ENCODE results near the gene FOXP2. TPM values are rescaled to one million over a fixed set of nuclear protein-coding genes. Genes with fewer than 3 reads are reported as not detected.
"Not testable (repeated sequence)": the region's sequence is repeated elsewhere in the genome, so short reads cannot be mapped to it uniquely, and the experiment has no call there.

FOXP2 gene
- polyA plus RNA-seq, 6 donors from 2014 or later: not detected

DNA sequence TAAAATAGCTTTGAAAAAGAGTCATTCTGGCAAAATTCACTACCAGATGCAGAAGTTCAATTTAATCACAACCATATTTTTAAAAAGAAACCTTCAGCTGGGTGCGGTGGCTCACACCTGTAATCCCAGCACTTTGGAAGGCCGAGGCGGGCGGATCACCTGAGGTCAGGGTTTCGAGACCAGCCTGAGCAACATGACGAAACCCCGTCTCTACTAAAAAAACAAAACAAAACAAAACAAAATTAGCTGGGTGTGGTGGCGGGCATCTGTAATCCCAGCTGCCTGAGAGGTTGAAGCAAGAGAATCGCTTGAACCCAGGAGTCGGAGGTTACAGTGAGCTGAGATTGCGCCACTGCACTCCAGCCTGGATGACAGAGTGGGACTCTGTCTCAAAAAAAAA is 194.2 kb downstream of the FOXP2 start:
- H3K27ac Mint-ChIP-seq; ATAC-seq (ENCODE audit: low read depth in 2 of 2): not testable (repeated sequence)

DNA sequence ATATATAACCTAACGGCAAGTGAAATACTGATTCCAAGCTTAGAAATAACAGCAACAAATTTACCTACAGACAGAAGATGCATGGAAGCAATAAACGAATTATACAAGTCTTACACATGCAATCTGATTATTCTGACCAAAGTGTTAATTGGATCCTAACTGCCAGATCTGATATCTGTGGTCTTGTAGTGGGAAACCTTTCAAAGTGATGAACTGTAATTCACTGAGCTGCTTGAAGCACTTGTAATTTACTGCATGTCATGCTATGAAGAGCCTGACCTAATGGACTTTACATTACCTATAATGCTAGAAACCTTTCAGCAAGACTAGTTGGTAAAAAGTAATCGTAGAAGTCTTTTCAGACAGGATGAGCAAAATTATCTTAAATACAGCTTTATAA is 205.6 kb downstream of the FOXP2 start:
- DNase-seq (no peak), ATAC-seq (ENCODE audit: low read depth in 2 of 2) (no peak)
- Mint-ChIP-seq H3K4me1 (no peaks in the 10 kb centered on the region), H3K9me3 (peaks cover 0 to 1% (median 0%) of the 10 kb centered on the region in 7 donors), H3K36me3 (no peaks in the 10 kb centered on the region), H3K27me3 (no peaks in the 10 kb centered on the region), H3K27ac (no peak overlapping the region), H3K4me3 (no peak overlapping the region)

More for the DNA sequence above, 194.2 kb downstream of the FOXP2 start:
- H3K36me3 Mint-ChIP-seq, H3K4me3 Mint-ChIP-seq, H3K27me3 Mint-ChIP-seq, H3K4me1 Mint-ChIP-seq, H3K9me3 Mint-ChIP-seq, DNase-seq: not testable (repeated sequence)

- H3K4me1 Mint-ChIP-seq: no peaks in the 10 kb centered on the region
- ATAC-seq (ENCODE audit: low read depth in 2 of 2): no peak
- no peaks in the 10 kb centered on the region for H3K9me3 Mint-ChIP-seq
- no peaks in the 10 kb centered on the region for H3K27me3 Mint-ChIP-seq
- DNase-seq: no peak
- H3K4me3 Mint-ChIP-seq: no peak overlapping the region
- H3K36me3 Mint-ChIP-seq: no peaks in the 10 kb centered on the region
- H3K27ac Mint-ChIP-seq: no peak overlapping the region
These were observed 207.6 kb downstream of the FOXP2 start for GRCh38 chr7:114622221-114622620.

- no peaks in the 10 kb centered on the region for H3K36me3 Mint-ChIP-seq
- no peak for DNase-seq
- H3K27ac Mint-ChIP-seq: no peak overlapping the region
- H3K4me1 Mint-ChIP-seq: no peaks in the 10 kb centered on the region
- ATAC-seq (ENCODE audit: low read depth in 2 of 2): no peak
- no peaks in the 10 kb centered on the region for H3K9me3 Mint-ChIP-seq
- no peak overlapping the region for H3K4me3 Mint-ChIP-seq
- H3K27me3 Mint-ChIP-seq: no peaks in the 10 kb centered on the region
These were observed 208.5 kb downstream of the FOXP2 start for GRCh38 chr7:114623146-114623545.

DNA sequence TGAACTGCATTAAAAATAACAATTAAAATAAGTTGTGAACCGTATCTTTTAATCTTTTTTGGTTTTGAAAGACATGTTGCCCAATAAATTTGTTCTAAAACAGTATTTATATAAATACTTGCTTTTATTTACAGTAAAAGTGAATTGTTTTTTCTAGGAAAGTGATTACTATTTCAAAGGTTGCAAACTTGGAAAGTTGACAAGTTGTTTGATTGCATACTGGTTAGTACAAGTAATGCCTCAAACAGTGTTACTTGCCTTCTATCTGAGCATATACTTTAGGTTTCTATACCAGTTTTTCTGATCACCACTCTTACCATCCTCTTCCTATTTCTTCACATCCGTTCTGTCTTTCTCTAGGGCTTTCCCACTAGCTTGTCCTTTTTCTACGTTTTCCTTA is 212.6 kb downstream of the FOXP2 start:
- Mint-ChIP-seq H3K9me3 (no peaks in the 10 kb centered on the region), H3K27ac (peak overlapping the region in 1 of 6 donors; percentile 6), H3K4me3 (no peak overlapping the region), H3K36me3 (no peaks in the 10 kb centered on the region), H3K4me1 (no peaks in the 10 kb centered on the region), H3K27me3 (no peaks in the 10 kb centered on the region)
- DNase-seq (no peak), ATAC-seq (ENCODE audit: low read depth in 2 of 2) (no peak)

GRCh38 chr7:114628362-114628761 is 213.7 kb downstream of the FOXP2 start:
- Mint-ChIP-seq H3K27me3 (no peaks in the 10 kb centered on the region), H3K27ac (no peak overlapping the region)

DNA sequence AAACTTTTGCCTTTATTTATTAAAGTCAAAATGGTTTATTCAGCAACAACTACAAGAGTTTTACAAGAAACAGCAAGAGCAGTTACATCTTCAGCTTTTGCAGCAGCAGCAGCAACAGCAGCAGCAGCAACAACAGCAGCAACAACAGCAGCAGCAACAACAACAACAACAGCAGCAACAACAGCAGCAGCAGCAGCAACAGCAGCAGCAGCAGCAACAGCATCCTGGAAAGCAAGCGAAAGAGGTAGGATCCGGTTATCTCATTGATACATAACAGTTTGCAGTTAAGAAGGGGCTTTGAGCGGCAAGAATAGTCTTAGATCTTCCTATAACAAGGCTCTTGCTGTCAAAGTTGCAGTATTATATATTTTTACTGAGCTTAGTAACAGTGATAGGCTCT is 215.1 kb downstream of the FOXP2 start:
- Mint-ChIP-seq H3K9me3 (no peaks in the 10 kb centered on the region), H3K27ac (no peak overlapping the region), H3K36me3 (no peaks in the 10 kb centered on the region), H3K4me1 (no peaks in the 10 kb centered on the region), H3K4me3 (no peak overlapping the region), H3K27me3 (no peaks in the 10 kb centered on the region)
- no peak for DNase-seq
- no peak for ATAC-seq (ENCODE audit: low read depth in 2 of 2)

More at GRCh38 chr7:114628362-114628761, 213.7 kb downstream of the FOXP2 start:
- ATAC-seq (ENCODE audit: low read depth in 2 of 2) (no peak), DNase-seq (no peak)
- H3K36me3 Mint-ChIP-seq: no peaks in the 10 kb centered on the region
- H3K9me3 Mint-ChIP-seq: no peaks in the 10 kb centered on the region
- H3K4me1 Mint-ChIP-seq: no peaks in the 10 kb centered on the region
- no peak overlapping the region for H3K4me3 Mint-ChIP-seq

- peak overlapping the region in 1 of 6 donors; percentile 64 for H3K27ac Mint-ChIP-seq
- ATAC-seq (ENCODE audit: low read depth in 2 of 2): no peak
- no peaks in the 10 kb centered on the region for H3K36me3 Mint-ChIP-seq
- H3K4me1 Mint-ChIP-seq: no peaks in the 10 kb centered on the region
- H3K9me3 Mint-ChIP-seq: no peaks in the 10 kb centered on the region
- no peaks in the 10 kb centered on the region for H3K27me3 Mint-ChIP-seq
- no peak for DNase-seq
- no peak overlapping the region for H3K4me3 Mint-ChIP-seq
These were observed 215.8 kb downstream of the FOXP2 start for GRCh38 chr7:114630201-114630990.

DNA sequence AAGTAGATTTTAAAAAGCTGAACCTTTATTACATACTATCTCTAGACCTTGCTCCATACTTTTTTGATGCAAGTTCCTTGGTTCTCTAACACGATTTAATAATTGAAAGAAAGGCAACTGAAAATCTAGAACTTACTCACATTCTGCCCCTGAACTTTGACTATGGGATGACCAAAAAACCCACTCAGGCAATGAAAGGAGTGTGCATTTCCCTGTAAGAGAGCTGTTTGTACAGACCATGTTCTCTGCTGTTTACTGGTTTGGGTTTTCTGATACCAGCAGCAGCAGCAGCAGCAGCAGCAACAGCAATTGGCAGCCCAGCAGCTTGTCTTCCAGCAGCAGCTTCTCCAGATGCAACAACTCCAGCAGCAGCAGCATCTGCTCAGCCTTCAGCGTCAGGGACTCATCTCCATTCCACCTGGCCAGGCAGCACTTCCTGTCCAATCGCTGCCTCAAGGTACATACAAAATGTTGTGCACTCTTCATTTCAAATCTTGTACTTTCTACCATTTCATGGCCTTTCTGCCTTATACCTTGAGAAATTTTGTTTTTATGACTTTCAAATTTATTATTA is 216.7 kb downstream of the FOXP2 start:
- H3K36me3 Mint-ChIP-seq: no peaks in the 10 kb centered on the region

DNA sequence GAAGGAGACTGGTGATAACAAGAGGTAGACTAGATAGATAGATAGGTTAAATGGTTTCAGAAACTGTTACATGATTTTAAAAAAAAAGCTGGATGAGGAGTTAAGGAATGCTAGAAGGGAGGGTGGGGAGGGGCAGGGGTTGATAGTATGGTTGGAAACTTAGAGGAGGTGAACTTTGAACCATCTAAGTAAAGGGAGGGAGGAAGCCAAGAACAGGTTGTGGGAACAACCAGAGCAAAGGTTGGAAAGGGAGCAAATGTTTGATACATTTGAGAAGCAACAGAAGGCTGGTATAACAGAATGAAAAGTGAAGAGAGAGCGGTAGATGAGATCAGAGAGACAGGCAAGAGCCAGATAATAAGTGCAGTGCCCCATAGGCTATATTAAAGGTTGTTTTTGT is 224.8 kb downstream of the FOXP2 start:
- no peak for ATAC-seq (ENCODE audit: low read depth in 2 of 2)
- no peaks in the 10 kb centered on the region for H3K9me3 Mint-ChIP-seq
- no peak for DNase-seq
- H3K4me3 Mint-ChIP-seq: no peak overlapping the region
- H3K36me3 Mint-ChIP-seq: no peaks in the 10 kb centered on the region
- no peak overlapping the region for H3K27ac Mint-ChIP-seq
- H3K4me1 Mint-ChIP-seq: no peaks in the 10 kb centered on the region
- H3K27me3 Mint-ChIP-seq: no peaks in the 10 kb centered on the region

More for the DNA sequence above, 216.7 kb downstream of the FOXP2 start:
- DNase-seq (no peak), ATAC-seq (ENCODE audit: low read depth in 2 of 2) (no peak)
- Mint-ChIP-seq H3K4me1 (no peaks in the 10 kb centered on the region), H3K27me3 (no peaks in the 10 kb centered on the region), H3K27ac (no peak overlapping the region), H3K4me3 (no peak overlapping the region), H3K9me3 (no peaks in the 10 kb centered on the region)

GRCh38 chr7:114644455-114644854 is 229.8 kb downstream of the FOXP2 start:
- no peak overlapping the region for H3K4me3 Mint-ChIP-seq
- H3K9me3 Mint-ChIP-seq: no peaks in the 10 kb centered on the region
- DNase-seq (no peak), ATAC-seq (ENCODE audit: low read depth in 2 of 2) (no peak)
- H3K27me3 Mint-ChIP-seq: no peaks in the 10 kb centered on the region
- no peaks in the 10 kb centered on the region for H3K4me1 Mint-ChIP-seq
- no peaks in the 10 kb centered on the region for H3K36me3 Mint-ChIP-seq
- H3K27ac Mint-ChIP-seq: no peak overlapping the region

GRCh38 chr7:114645451-114645850 is 230.8 kb downstream of the FOXP2 start:
- no peak for DNase-seq
- no peak for ATAC-seq (ENCODE audit: low read depth in 2 of 2)
- Mint-ChIP-seq H3K27me3 (no peaks in the 10 kb centered on the region), H3K27ac (no peak overlapping the region), H3K4me3 (no peak overlapping the region), H3K9me3 (no peaks in the 10 kb centered on the region), H3K36me3 (no peaks in the 10 kb centered on the region), H3K4me1 (no peaks in the 10 kb centered on the region)

GRCh38 chr7:114647518-114647917 is 232.9 kb downstream of the FOXP2 start:
- no peaks in the 10 kb centered on the region for H3K9me3 Mint-ChIP-seq
- DNase-seq: no peak
- no peaks in the 10 kb centered on the region for H3K36me3 Mint-ChIP-seq
- H3K27me3 Mint-ChIP-seq: no peaks in the 10 kb centered on the region
- ATAC-seq (ENCODE audit: low read depth in 2 of 2): no peak
- H3K27ac Mint-ChIP-seq: no peak overlapping the region
- no peak overlapping the region for H3K4me3 Mint-ChIP-seq
- H3K4me1 Mint-ChIP-seq: no peaks in the 10 kb centered on the region

DNA sequence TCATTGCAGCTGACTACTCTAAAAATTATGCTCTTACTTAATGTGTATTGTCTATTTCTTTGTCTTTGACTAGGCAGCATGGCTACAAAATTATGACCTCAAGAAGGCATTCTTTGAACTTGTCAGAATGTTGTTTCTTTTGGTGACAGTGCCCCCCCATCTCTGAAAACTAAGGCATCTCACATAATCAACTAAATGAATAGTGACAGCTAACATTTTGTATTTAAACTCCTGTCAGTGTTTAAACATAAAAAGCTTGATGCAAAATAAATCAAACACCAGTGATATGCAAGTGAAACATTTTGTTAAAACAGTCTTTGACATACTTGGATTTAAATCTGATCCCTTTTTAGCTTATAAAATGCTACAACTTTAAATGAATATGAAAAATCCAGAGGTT is 233.5 kb downstream of the FOXP2 start:
- Mint-ChIP-seq H3K4me3 (no peak overlapping the region), H3K36me3 (no peaks in the 10 kb centered on the region), H3K9me3 (no peaks in the 10 kb centered on the region), H3K27ac (no peak overlapping the region), H3K27me3 (no peaks in the 10 kb centered on the region), H3K4me1 (no peaks in the 10 kb centered on the region)
- no peak for DNase-seq
- no peak for ATAC-seq (ENCODE audit: low read depth in 2 of 2)

All from naive B cell (primary cell).